OCI-LY7 (cell line): Measurements from ENCODE around the gene HPSE2. TPM values are rescaled to one million over a fixed set of nuclear protein-coding genes. Genes with fewer than 3 reads are reported as not detected.

Experiments used
- BruUV-seq: library from RNA; stranded (reverse); fragments of 400-500 nt; replicated peaks from 2 replicates; lab custom pipeline; 2021; lab: Mats Ljungman, UMichigan
- CTCF ChIA-PET: fragments of 300-600 bp; sonication (Branson Sonifier 250); formaldehyde crosslinking; loops from one replicate; lab custom pipeline; 2022; ENCODE audit warnings: antibody characterized with exemption; ENCODE audit not compliant: unreplicated experiment; lab: Charles Lee
- POLR2A ChIA-PET: fragments of 300-600 bp; sonication (Branson Sonifier 250); formaldehyde crosslinking; loops from one replicate; lab custom pipeline; 2022; ENCODE audit warnings: antibody characterized with exemption; lab: Charles Lee
- DNase-seq: peaks from one replicate; pipeline ENCODE4 v3.0.0-alpha.2; 2015; ENCODE audit warnings: low spot score
- H2AFZ ChIP-seq: fragments of 200-600 bp; sonication (generic), shearing (Covaris generic); 2 replicates; pipeline ENCODE4 v1.6.1; 2014; ENCODE audit warnings: mild to moderate bottlenecking, antibody characterized with exemption, low read length, moderate library complexity
- H3K27ac ChIP-seq: fragments of 200-600 bp; sonication (generic); 2 replicates; pipeline ENCODE4 v1.5.1; 2014; ENCODE audit warnings: mixed run types, low read depth, mild to moderate bottlenecking, moderate library complexity, low read length, inconsistent platforms; ENCODE audit not compliant: poor library complexity, severe bottlenecking
- H3K36me3 ChIP-seq: fragments of 200-600 bp; sonication (generic); 2 replicates; pipeline ENCODE4 v1.6.1; 2014; ENCODE audit warnings: mild to moderate bottlenecking, antibody characterized with exemption, low read length, moderate library complexity, mixed read lengths; ENCODE audit not compliant: insufficient read depth
- H3K4me1 ChIP-seq: fragments of 200-600 bp; sonication (generic); 2 replicates; pipeline ENCODE4 v1.5.1; 2014; ENCODE audit warnings: mild to moderate bottlenecking, low read length; ENCODE audit not compliant: insufficient read depth, poor library complexity, severe bottlenecking
- H3K4me2 ChIP-seq: fragments of 200-600 bp; sonication (generic); 2 replicates; pipeline ENCODE4 v1.6.1; 2014; ENCODE audit warnings: mild to moderate bottlenecking, low read length
- H3K4me3 ChIP-seq: fragments of 200-600 bp; sonication (generic); 2 replicates; pipeline ENCODE4 v1.5.1; 2014; ENCODE audit warnings: mild to moderate bottlenecking, low read depth, low read length; ENCODE audit not compliant: poor library complexity, severe bottlenecking
- H3K79me2 ChIP-seq: fragments of 200-600 bp; sonication (generic); 2 replicates; pipeline ENCODE4 v1.6.1; 2016; ENCODE audit warnings: low read depth, mild to moderate bottlenecking, low read length, moderate library complexity, mixed read lengths; ENCODE audit not compliant: insufficient read depth
- H3K9me2 ChIP-seq: fragments of 200-600 bp; sonication (generic); 2 replicates; pipeline ENCODE4 v1.6.1; 2016; ENCODE audit warnings: mild to moderate bottlenecking, low read length, mixed read lengths; ENCODE audit not compliant: insufficient read depth
- H3K9me3 ChIP-seq: fragments of 200-600 bp; sonication (generic); 2 replicates; pipeline ENCODE4 v1.6.1; 2014; ENCODE audit warnings: mild to moderate bottlenecking, mixed run types, low read length, mixed read lengths
- H4K20me1 ChIP-seq: fragments of 200-600 bp; sonication (generic); 2 replicates; pipeline ENCODE4 v1.6.1; 2014; ENCODE audit warnings: mild to moderate bottlenecking, antibody characterized with exemption, low read length, moderate library complexity, mixed read lengths; ENCODE audit not compliant: insufficient read depth
- EZH2phosphoT487 ChIP-seq: fragments of 200-600 bp; sonication (generic); IDR thresholded peaks from 2 replicates; pipeline ENCODE4 v1.6.1; 2018; ENCODE audit warnings: low read depth, borderline replicate concordance, mild to moderate bottlenecking, mixed run types, antibody characterized with exemption, low read length, moderate library complexity, mixed read lengths
- intact Hi-C: fragments of 100-400 bp; cut with micrococcal nuclease; formaldehyde crosslinking; loops from one replicate; pipeline ENCODE4 v1.10.0; 2022; ENCODE audit not compliant: unreplicated experiment
- total RNA-seq, 2 experiments: library from RNA; depleted of rRNA in 1 of 2; stranded (reverse); fragments of >200 nt in 1 of 2; shearing (Covaris generic) in 1 of 2; gene quantifications; 2 replicates each; pipeline ENCODE4 v1.2.3, GENCODE V29; 2014 to 2022
- TF ChIP-seq, protein P1 (sequence below): fragments of 200-600 bp; sonication (generic); conservative IDR thresholded peaks from 2 replicates; pipeline ENCODE4 v1.5.1; 2014; ENCODE audit warnings: mild to moderate bottlenecking, antibody characterized with exemption, low read length, moderate library complexity, mixed read lengths

Gene HPSE2
- total RNA-seq, 2 experiments from 2014 or later: not detected

DNA sequence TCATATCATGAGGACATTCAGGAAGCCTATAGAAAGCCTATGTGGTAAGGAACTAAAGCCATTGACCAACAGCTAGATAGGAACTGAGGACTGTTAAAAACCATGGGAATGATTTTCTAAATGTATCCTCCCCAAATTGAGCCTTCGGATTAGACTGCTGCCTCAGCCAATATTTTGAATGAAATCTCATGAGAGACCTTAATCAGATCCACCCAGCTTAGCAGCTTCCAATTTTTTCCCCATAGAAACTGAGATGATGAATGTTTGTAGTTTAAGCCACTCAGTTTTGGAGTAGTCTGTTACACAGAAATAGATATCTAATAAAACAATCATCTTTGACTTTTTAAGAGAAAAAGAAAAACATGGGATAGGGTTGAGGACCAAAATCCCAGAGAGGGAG is 292.0 kb downstream of the HPSE2 start:
- DNase-seq: no peak
- no peaks in the 10 kb centered on the region for H3K36me3 ChIP-seq
- ChIA-PET POLR2A (interaction anchor here (0.5 kb wide), 1 partner anchor 50 kb away, joined by 4 read pairs; no protein-coding TSS in a partner anchor), CTCF (no interaction called here)
- no peak overlapping the region for H2AFZ ChIP-seq
- no peak overlapping the region for H3K4me3 ChIP-seq
- no peak overlapping the region for H3K27ac ChIP-seq
- H4K20me1 ChIP-seq: no peaks in the 10 kb centered on the region
- intact Hi-C loops: no loop called here
- no peak for TF ChIP-seq EZH2phosphoT487
- TF ChIP-seq, protein P1, sequence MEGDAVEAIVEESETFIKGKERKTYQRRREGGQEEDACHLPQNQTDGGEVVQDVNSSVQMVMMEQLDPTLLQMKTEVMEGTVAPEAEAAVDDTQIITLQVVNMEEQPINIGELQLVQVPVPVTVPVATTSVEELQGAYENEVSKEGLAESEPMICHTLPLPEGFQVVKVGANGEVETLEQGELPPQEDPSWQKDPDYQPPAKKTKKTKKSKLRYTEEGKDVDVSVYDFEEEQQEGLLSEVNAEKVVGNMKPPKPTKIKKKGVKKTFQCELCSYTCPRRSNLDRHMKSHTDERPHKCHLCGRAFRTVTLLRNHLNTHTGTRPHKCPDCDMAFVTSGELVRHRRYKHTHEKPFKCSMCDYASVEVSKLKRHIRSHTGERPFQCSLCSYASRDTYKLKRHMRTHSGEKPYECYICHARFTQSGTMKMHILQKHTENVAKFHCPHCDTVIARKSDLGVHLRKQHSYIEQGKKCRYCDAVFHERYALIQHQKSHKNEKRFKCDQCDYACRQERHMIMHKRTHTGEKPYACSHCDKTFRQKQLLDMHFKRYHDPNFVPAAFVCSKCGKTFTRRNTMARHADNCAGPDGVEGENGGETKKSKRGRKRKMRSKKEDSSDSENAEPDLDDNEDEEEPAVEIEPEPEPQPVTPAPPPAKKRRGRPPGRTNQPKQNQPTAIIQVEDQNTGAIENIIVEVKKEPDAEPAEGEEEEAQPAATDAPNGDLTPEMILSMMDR: no peak
- no peaks in the 10 kb centered on the region for H3K9me3 ChIP-seq
- no TSS peak for BruUV-seq
- no peaks in the 10 kb centered on the region for H3K4me1 ChIP-seq
- H3K4me2 ChIP-seq: no peak overlapping the region
- H3K79me2 ChIP-seq: no peaks in the 10 kb centered on the region
- no peaks in the 10 kb centered on the region for H3K9me2 ChIP-seq

DNA sequence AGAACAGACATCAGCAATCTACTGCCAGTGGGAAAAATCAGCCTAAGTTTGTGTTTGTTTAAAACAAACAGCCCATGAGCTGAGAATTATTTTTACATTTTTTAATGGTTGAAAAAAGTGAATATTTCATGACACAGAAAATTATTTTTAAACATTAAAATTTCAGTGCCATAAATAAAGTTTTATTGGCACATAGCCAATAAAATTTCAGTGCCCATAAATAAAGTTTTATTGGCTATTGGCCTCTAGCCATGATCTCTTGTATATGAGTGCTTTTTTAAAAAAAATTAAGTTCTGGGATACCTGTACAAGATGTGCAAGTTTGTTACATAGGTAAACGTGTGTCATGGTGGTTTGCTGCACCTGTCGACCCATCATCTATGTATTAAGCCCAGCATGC is 305.9 kb downstream of the HPSE2 start:
- H2AFZ ChIP-seq: no peak overlapping the region
- no peak for DNase-seq
- H3K79me2 ChIP-seq: no peaks in the 10 kb centered on the region
- no peaks in the 10 kb centered on the region for H4K20me1 ChIP-seq
- H3K27ac ChIP-seq: no peak overlapping the region
- no peaks in the 10 kb centered on the region for H3K9me2 ChIP-seq
- H3K4me1 ChIP-seq: no peaks in the 10 kb centered on the region
- intact Hi-C loops: no loop called here
- TF ChIP-seq EZH2phosphoT487: no peak
- POLR2A ChIA-PET: no interaction called here
- no peaks in the 10 kb centered on the region for H3K9me3 ChIP-seq
- no peak overlapping the region for H3K4me2 ChIP-seq
- CTCF ChIA-PET: no interaction called here
- no TSS peak for BruUV-seq
- H3K4me3 ChIP-seq: no peak overlapping the region
- H3K36me3 ChIP-seq: no peaks in the 10 kb centered on the region

DNA sequence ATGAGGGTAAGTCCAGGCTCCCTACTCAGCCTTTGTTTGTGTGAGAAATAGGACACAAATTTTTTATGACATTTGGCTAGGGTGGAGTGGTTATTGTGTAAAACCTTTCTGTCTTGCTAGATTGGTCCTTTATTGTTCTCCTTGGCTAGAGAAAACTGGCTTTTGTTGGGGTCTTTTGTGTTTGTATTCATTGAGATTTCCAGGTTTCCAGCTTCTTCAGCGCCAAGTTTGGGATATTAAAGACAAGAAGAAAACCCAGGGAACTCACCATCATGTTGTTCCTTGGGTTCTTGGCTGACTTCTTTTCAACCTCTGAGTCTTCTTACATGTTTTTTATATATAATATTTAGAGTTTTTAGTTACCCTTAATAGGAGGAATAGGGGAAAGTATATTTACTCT is 310.0 kb downstream of the HPSE2 start:
- no TSS peak for BruUV-seq
- intact Hi-C loops: no loop called here
- H3K9me3 ChIP-seq: no peaks in the 10 kb centered on the region

More for the DNA sequence above, 310.0 kb downstream of the HPSE2 start:
- Histone ChIP-seq H3K27ac (no peak overlapping the region), H3K9me2 (no peaks in the 10 kb centered on the region), H3K4me3 (no peak overlapping the region), H3K4me2 (no peak overlapping the region), H3K4me1 (no peaks in the 10 kb centered on the region), H3K36me3 (no peaks in the 10 kb centered on the region), H3K79me2 (no peaks in the 10 kb centered on the region), H2AFZ (no peak overlapping the region), H4K20me1 (no peaks in the 10 kb centered on the region)
- CTCF ChIA-PET: no interaction called here
- TF ChIP-seq, protein P1: no peak
- TF ChIP-seq EZH2phosphoT487: no peak
- no peak for DNase-seq
- POLR2A ChIA-PET: no interaction called here
